Astrocyte (in vitro differentiated cells and primary cell): ENCODE results near the gene WASHC2C.
"Not testable (repeated sequence)": the region's sequence is repeated elsewhere in the genome, so short reads cannot be mapped to it uniquely, and the experiment has no call there.

Source experiments
- CTCF ChIP-seq: IDR thresholded peaks from 2 replicates; pipeline ENCODE4 v1.5.1; 2011; ENCODE audit warnings: low read depth, mild to moderate bottlenecking, inconsistent platforms, low read length, moderate library complexity; ENCODE audit not compliant: insufficient read depth
- EZH2 ChIP-seq: IDR thresholded peaks from 2 replicates; pipeline ENCODE4 v1.6.1; 2012; ENCODE audit warnings: mild to moderate bottlenecking, low read length, inconsistent platforms; ENCODE audit not compliant: insufficient read depth

- TF ChIP-seq CTCF, EZH2: not testable (repeated sequence)
These were observed 16.8 kb upstream of the WASHC2C start for GRCh38 chr10:45710200-45710796.
